ENCODE data around the gene SEMA4F. TPM values are rescaled to one million over a fixed set of nuclear protein-coding genes. Genes with fewer than 3 reads are reported as not detected.

SEMA4F gene
- total RNA-seq, 2 donors from 2014 or later, result 3.0 to 3.9 TPM

DNA sequence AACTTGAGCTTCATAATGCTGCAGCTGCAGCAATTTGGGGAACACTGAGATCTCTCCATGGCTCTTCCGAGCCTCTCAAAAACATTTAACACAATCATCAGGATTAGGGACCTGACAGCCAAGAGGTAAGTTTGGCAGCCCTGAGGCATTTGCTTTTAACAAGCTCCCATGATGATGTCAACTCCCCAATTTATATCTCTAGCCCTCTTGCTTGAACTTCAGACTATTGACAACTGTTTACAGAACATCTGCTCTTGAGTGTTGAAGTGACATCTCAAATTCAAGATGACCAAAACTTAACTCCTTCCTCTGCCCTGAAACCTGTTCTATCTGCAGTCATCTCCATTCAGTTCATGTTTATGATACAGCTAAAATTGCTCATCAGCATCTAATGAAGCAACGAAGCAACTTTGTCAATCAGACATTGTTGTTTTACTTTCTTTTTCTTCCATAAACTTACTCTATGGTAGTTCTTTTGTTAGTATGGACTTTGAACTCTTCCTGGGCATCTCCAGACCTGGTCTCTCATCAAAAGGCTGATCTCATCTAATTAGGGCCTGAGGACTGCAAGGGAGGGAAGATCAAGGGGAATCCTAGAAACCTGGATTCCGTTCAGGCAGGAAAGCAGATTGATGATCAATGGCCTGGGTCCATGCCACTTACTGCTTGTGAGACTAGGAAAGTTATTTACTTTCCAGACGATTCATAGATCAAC, 48.1 kb downstream of the SEMA4F start:
- H3K4me3 ChIP-seq, result no peak overlapping the region
- TF ChIP-seq, protein P1, sequence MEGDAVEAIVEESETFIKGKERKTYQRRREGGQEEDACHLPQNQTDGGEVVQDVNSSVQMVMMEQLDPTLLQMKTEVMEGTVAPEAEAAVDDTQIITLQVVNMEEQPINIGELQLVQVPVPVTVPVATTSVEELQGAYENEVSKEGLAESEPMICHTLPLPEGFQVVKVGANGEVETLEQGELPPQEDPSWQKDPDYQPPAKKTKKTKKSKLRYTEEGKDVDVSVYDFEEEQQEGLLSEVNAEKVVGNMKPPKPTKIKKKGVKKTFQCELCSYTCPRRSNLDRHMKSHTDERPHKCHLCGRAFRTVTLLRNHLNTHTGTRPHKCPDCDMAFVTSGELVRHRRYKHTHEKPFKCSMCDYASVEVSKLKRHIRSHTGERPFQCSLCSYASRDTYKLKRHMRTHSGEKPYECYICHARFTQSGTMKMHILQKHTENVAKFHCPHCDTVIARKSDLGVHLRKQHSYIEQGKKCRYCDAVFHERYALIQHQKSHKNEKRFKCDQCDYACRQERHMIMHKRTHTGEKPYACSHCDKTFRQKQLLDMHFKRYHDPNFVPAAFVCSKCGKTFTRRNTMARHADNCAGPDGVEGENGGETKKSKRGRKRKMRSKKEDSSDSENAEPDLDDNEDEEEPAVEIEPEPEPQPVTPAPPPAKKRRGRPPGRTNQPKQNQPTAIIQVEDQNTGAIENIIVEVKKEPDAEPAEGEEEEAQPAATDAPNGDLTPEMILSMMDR (IDR thresholded peaks at IDR 0.05), result no peak
- H3K36me3 ChIP-seq, result no peaks in the 10 kb centered on the region
- no peaks in the 10 kb centered on the region for H3K9me3 ChIP-seq
- no peaks in the 10 kb centered on the region for H3K27me3 ChIP-seq
- no peak for DNase-seq (ENCODE audit: low spot score)
- no peak overlapping the region for H3K27ac ChIP-seq
- no peaks in the 10 kb centered on the region for H3K4me1 ChIP-seq

DNA sequence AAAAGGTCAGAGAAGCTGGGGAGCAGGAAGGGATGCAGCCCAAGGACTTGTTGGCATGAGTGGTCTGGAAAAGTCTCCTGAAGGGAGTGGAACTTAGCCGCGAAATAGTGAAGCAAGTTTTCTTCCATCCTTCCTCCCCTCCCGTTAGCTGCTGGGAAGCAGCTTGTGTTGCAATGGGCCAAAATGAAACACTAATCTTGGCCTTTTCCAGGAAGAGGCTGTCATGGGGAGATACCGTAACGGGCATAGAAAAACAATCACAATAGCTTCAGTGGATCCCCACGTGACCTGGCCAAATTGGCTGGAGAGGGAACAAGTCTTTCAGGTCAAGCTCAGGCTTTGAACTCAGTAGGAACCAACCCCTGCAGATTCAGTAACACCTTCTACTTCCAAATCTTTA, 49.3 kb downstream of the SEMA4F start:
- H3K36me3 ChIP-seq, result no peaks in the 10 kb centered on the region
- no peaks in the 10 kb centered on the region for H3K27me3 ChIP-seq
- no peak overlapping the region for H3K4me3 ChIP-seq
- TF ChIP-seq, protein P1 (IDR thresholded peaks at IDR 0.05), result no peak
- no peaks in the 10 kb centered on the region for H3K4me1 ChIP-seq
- H3K27ac ChIP-seq, result no peak overlapping the region
- DNase-seq (ENCODE audit: low spot score), result peak; percentile 72
- no peaks in the 10 kb centered on the region for H3K9me3 ChIP-seq

DNA sequence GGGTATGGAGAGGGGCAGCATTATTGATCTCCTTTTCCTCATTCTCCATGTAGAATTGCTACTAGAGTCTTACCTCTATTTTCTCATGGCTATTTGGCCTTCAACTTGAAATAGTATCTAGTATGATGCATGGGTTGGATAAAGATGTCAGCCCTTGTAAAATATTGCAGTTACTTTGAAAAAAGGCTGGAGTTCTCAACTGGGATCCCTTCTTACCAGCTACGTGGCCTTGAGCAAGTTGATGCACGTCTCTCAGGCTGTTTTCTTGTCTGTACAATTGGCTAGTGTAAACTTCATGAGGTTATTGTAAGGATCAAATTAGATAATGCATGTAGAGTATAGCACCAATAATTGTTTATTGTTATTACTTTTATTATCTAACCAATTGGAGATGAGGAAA, 50.2 kb downstream of the SEMA4F start:
- DNase-seq (ENCODE audit: low spot score), result no peak
- Histone ChIP-seq H3K27me3 (no peaks in the 10 kb centered on the region), H3K27ac (no peak overlapping the region), H3K4me3 (no peak overlapping the region), H3K36me3 (no peaks in the 10 kb centered on the region), H3K9me3 (no peaks in the 10 kb centered on the region), H3K4me1 (no peaks in the 10 kb centered on the region)
- TF ChIP-seq, protein P1 (IDR thresholded peaks at IDR 0.05), result no peak

DNA sequence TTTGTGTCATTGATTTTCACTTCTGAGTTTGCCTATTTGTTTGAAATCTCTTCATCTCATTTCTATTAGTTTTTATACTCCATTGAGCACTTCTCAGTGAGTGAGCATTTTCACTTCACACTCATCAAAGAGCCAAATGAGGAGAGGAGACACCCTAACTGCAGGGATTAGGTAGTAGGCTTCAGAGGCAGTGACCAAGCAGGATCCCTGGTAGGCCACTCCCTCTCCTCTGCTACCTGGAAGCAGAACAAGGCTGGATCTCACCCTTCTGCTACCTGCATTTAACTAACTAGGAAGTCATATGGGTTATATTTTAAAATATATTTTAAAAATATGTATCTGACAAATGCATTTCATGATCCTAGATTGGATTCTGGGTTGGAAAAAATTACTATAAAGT, 52.7 kb downstream of the SEMA4F start:
- no peak for DNase-seq (ENCODE audit: low spot score)
- Histone ChIP-seq H3K27ac (no peak overlapping the region), H3K27me3 (no peaks in the 10 kb centered on the region), H3K36me3 (no peaks in the 10 kb centered on the region), H3K9me3 (no peaks in the 10 kb centered on the region), H3K4me1 (no peaks in the 10 kb centered on the region), H3K4me3 (no peak overlapping the region)
- TF ChIP-seq, protein P1 (IDR thresholded peaks at IDR 0.05), result no peak

DNA sequence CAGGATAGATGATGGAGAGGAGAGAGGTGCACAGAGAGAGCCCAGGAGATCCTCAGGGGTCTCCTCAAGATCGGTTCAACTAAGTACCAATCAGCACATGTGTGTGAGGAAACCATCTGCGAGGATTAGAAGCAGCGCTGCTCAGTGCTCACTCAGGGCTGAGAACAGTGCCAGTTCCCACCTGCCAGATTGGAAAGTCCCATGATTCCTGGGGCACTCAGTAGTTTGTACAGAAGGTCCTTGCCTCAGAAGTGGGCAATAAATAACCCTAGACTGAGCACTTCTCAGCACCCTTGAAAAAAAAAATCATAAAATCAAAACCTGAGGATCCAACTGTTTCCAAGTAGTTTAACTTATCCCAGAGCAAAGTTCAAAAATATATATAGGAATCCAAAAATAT, 53.8 kb downstream of the SEMA4F start:
- H3K27me3 ChIP-seq, result no peaks in the 10 kb centered on the region
- no peaks in the 10 kb centered on the region for H3K9me3 ChIP-seq
- H3K4me1 ChIP-seq, result no peaks in the 10 kb centered on the region
- no peak for DNase-seq (ENCODE audit: low spot score)
- no peak overlapping the region for H3K4me3 ChIP-seq
- TF ChIP-seq, protein P1 (IDR thresholded peaks at IDR 0.05), result no peak
- no peak overlapping the region for H3K27ac ChIP-seq
- H3K36me3 ChIP-seq, result no peaks in the 10 kb centered on the region

DNA sequence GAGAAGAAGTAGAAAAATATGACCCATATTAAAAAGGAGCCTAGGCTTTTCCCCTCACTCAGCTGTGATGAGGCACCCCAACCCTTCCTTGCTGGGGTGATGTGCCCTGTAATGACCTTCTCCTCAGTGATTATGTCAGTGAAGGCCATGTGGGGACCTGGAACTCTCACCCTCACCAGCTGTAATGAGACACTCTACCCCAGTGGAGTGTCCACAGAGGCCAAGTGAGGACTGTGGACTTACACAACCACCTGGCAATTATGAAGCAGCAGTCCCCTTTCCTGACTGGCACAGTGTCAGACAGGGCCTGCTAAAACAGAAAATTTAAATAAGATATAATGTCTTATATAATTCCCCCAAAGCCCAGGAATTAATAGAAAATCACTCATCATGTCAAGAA, 54.2 kb downstream of the SEMA4F start:
- TF ChIP-seq, protein P1 (IDR thresholded peaks at IDR 0.05), result no peak
- no peak overlapping the region for H3K4me3 ChIP-seq
- H3K27ac ChIP-seq, result no peak overlapping the region
- no peaks in the 10 kb centered on the region for H3K4me1 ChIP-seq
- H3K9me3 ChIP-seq, result no peaks in the 10 kb centered on the region
- no peak for DNase-seq (ENCODE audit: low spot score)
- no peaks in the 10 kb centered on the region for H3K27me3 ChIP-seq
- H3K36me3 ChIP-seq, result no peaks in the 10 kb centered on the region
